ENCODE data around the gene AUTS2.

DNA sequence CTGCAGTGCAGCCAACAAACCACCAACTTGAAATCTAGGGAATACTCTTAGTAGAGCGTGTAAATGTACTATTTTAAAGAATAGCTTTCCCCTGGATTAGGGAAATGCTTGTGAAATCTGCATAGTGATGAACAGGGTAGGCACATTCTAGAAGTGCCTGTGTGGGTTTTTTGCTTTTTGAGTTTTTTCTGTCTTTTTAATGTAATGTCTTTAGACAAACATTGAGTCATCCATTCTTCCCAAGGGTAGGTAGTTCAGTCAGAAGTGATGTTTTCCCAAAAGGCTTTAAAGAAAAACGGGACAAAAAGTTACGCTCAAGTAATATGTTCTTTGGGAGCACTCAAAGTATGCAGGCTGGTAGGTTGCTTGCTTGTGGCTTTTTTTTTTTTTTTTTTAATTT lies 130.0 kb downstream of the AUTS2 start:
- no peak for TF ChIP-seq IKZF3 (tag by site-specific recombination; IDR thresholded peaks at IDR 0.05)
- no peak for TF ChIP-seq ZNF629 (tag by site-specific recombination; IDR thresholded peaks at IDR 0.05)
- TF ChIP-seq ZNF677 (tag by site-specific recombination; IDR thresholded peaks at IDR 0.05), result no peak
- no peak for TF ChIP-seq ZNF311 (tag by site-specific recombination; IDR thresholded peaks at IDR 0.05; ENCODE audit: borderline replicate concordance)
- TF ChIP-seq, protein P1, sequence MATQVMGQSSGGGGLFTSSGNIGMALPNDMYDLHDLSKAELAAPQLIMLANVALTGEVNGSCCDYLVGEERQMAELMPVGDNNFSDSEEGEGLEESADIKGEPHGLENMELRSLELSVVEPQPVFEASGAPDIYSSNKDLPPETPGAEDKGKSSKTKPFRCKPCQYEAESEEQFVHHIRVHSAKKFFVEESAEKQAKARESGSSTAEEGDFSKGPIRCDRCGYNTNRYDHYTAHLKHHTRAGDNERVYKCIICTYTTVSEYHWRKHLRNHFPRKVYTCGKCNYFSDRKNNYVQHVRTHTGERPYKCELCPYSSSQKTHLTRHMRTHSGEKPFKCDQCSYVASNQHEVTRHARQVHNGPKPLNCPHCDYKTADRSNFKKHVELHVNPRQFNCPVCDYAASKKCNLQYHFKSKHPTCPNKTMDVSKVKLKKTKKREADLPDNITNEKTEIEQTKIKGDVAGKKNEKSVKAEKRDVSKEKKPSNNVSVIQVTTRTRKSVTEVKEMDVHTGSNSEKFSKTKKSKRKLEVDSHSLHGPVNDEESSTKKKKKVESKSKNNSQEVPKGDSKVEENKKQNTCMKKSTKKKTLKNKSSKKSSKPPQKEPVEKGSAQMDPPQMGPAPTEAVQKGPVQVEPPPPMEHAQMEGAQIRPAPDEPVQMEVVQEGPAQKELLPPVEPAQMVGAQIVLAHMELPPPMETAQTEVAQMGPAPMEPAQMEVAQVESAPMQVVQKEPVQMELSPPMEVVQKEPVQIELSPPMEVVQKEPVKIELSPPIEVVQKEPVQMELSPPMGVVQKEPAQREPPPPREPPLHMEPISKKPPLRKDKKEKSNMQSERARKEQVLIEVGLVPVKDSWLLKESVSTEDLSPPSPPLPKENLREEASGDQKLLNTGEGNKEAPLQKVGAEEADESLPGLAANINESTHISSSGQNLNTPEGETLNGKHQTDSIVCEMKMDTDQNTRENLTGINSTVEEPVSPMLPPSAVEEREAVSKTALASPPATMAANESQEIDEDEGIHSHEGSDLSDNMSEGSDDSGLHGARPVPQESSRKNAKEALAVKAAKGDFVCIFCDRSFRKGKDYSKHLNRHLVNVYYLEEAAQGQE (tag by site-specific recombination; IDR thresholded peaks at IDR 0.05), result no peak
